SU-DHL-6 (cell line): ENCODE data around the gene ADD3.

Experiments
- H2AFZ ChIP-seq: fragments of 200-600 bp; sonication (generic); 2 replicates; pipeline ENCODE4 v1.6.1; 2014; ENCODE audit warnings: low read depth, mild to moderate bottlenecking, moderate library complexity, mixed read lengths, antibody characterized with exemption, low read length; ENCODE audit not compliant: severe bottlenecking
- H3F3A ChIP-seq: fragments of 200-600 bp; shearing (Covaris generic); 2 replicates; pipeline ENCODE4 v1.6.0; 2016; ENCODE audit warnings: antibody characterized with exemption, mild to moderate bottlenecking; ENCODE audit not compliant: insufficient read depth
- H3K27ac ChIP-seq: fragments of 200-600 bp; sonication (generic); 2 replicates; pipeline ENCODE4 v1.5.1; 2016; ENCODE audit warnings: low read depth, mild to moderate bottlenecking, low read length, moderate library complexity, mixed read lengths
- H3K27me3 ChIP-seq: fragments of 200-600 bp; sonication (generic), shearing (Covaris generic); 2 replicates; pipeline ENCODE4 v1.6.0; 2014; ENCODE audit warnings: mild to moderate bottlenecking, low read length
- H3K36me3 ChIP-seq: fragments of 200-600 bp; sonication (generic); 2 replicates; pipeline ENCODE4 v1.6.1; 2014; ENCODE audit warnings: mild to moderate bottlenecking, low read length, mixed read lengths
- H3K4me2 ChIP-seq: fragments of 300-600, 200-600 bp; shearing (Covaris generic), sonication (generic); 2 replicates; pipeline ENCODE4 v1.6.0; 2014; ENCODE audit warnings: low read length, low read depth, mild to moderate bottlenecking; ENCODE audit not compliant: poor library complexity, severe bottlenecking
- H3K4me3 ChIP-seq: fragments of 200-600 bp; sonication (generic); 2 replicates; pipeline ENCODE4 v1.5.1; 2014; ENCODE audit warnings: antibody characterized with exemption, low read length, mild to moderate bottlenecking, mixed read lengths; ENCODE audit not compliant: insufficient read depth, poor library complexity, severe bottlenecking
- H3K79me2 ChIP-seq: fragments of 200-600 bp; sonication (generic); 2 replicates; pipeline ENCODE4 v1.6.1; 2014; ENCODE audit warnings: mild to moderate bottlenecking, low read length, moderate library complexity; ENCODE audit not compliant: insufficient read depth
- H3K9ac ChIP-seq: fragments of 200-600 bp; sonication (generic); 2 replicates; pipeline ENCODE4 v1.7.0; 2014; ENCODE audit warnings: mild to moderate bottlenecking, low read length
- H3K9me2 ChIP-seq: fragments of 200-600 bp; sonication (generic); replicated peaks from 2 replicates; pipeline ENCODE4 v1.6.1; 2014; ENCODE audit warnings: low read length; ENCODE audit not compliant: insufficient read depth
- H3K9me3 ChIP-seq: fragments of 200-600 bp; sonication (generic); 2 replicates; pipeline ENCODE4 v1.6.1; 2014; ENCODE audit warnings: low read length, mixed read lengths; ENCODE audit not compliant: insufficient read depth
- H4K20me1 ChIP-seq: fragments of 200-600 bp; sonication (generic); 2 replicates; pipeline ENCODE4 v1.6.1; 2014; ENCODE audit warnings: low read depth, mild to moderate bottlenecking, antibody characterized with exemption, low read length, moderate library complexity, mixed read lengths
- EZH2phosphoT487 ChIP-seq: fragments of 200-600 bp; sonication (generic), shearing (Covaris generic); conservative IDR thresholded peaks from 2 replicates; pipeline ENCODE4 v1.6.1; 2018; ENCODE audit warnings: mild to moderate bottlenecking, antibody characterized with exemption, low read length, moderate library complexity, mixed read lengths
- TF ChIP-seq, protein P1 (sequence below): fragments of 200-600 bp; sonication (generic); IDR thresholded peaks from one replicate; pipeline ENCODE4 v1.5.1; 2017; ENCODE audit warnings: antibody characterized with exemption, mild to moderate bottlenecking, low read length, moderate library complexity; ENCODE audit not compliant: insufficient read depth, poor library complexity, severe bottlenecking

ADD3 gene

DNA sequence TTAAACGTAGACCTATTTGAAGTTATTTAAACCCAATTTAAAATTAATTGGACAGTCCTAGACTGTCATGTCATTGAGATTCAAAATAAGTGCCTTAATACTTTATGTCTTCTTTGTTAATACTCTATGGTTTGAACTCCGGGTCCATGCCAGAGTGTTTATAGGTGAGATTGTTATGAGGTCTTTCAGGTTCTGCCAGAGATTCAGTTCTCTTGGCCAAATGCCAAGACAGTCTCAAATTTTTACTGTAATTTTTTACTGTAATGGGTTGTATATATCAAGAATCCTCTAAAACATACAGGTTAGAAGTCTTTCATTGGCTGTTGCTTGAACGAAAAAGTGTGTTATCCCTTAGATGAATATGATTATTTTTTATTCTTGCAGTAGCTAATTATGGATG is 3.9 kb downstream of the ADD3 start:
- H3K79me2 ChIP-seq: peaks cover 83% of the 10 kb centered on the region
- 0 out of 2 replicates have a peak, but pooled peaks cover 3% of the 10 kb centered on the region for H3K36me3 ChIP-seq
- peak overlapping the region; percentile 84 for H3K4me2 ChIP-seq
- no peak overlapping the region for H2AFZ ChIP-seq
- no peak overlapping the region for H3K9ac ChIP-seq
- no peaks in the 10 kb centered on the region for H3K9me3 ChIP-seq
- TF ChIP-seq EZH2phosphoT487: no peak
- TF ChIP-seq, protein P1, sequence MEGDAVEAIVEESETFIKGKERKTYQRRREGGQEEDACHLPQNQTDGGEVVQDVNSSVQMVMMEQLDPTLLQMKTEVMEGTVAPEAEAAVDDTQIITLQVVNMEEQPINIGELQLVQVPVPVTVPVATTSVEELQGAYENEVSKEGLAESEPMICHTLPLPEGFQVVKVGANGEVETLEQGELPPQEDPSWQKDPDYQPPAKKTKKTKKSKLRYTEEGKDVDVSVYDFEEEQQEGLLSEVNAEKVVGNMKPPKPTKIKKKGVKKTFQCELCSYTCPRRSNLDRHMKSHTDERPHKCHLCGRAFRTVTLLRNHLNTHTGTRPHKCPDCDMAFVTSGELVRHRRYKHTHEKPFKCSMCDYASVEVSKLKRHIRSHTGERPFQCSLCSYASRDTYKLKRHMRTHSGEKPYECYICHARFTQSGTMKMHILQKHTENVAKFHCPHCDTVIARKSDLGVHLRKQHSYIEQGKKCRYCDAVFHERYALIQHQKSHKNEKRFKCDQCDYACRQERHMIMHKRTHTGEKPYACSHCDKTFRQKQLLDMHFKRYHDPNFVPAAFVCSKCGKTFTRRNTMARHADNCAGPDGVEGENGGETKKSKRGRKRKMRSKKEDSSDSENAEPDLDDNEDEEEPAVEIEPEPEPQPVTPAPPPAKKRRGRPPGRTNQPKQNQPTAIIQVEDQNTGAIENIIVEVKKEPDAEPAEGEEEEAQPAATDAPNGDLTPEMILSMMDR: no peak
- H3K27me3 ChIP-seq: no peaks in the 10 kb centered on the region
- H3F3A ChIP-seq: peaks cover 20% of the 10 kb centered on the region
- peaks cover 21% of the 10 kb centered on the region for H4K20me1 ChIP-seq
- no peak overlapping the region for H3K27ac ChIP-seq
- no peaks in the 10 kb centered on the region for H3K9me2 ChIP-seq
- H3K4me3 ChIP-seq: no peak overlapping the region

DNA sequence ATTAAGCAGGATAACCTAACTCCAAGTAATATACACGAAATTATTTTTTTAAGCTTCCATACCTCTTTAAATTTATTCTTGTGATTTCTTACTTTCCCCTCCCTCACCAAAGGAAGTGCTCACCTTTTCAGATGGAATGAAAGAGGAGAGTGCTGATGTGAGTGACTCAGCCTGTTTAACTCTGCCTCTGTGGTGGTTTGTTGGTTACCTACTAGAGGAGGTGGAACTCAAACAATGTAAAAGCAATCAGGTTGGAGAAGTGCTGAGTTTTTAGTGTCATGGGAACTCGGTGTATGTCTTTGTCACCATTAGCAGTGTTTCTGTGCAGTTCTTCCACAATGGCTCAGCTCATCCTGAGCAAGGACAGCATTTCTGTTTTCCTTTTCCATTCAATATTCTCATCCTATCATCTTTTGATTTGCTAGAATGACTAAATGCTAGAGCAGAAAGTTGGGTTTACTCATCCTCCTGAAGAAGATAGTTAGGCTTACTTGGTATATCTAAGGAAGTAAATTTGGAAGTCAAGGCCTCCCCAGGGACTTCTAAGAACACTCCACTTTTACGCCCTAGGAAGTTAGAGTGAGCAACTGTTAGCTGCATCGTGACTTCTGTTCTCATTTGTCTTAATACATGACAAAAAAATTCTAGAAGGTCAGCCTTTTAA is 6.0 kb downstream of the ADD3 start:
- H3K36me3 ChIP-seq: 0 out of 2 replicates have a peak, but pooled peaks cover 3% of the 10 kb centered on the region
- no peak overlapping the region for H2AFZ ChIP-seq
- H3K4me3 ChIP-seq: no peak overlapping the region
- H3K4me2 ChIP-seq: no peak overlapping the region
- H3K27me3 ChIP-seq: no peaks in the 10 kb centered on the region
- H4K20me1 ChIP-seq: peaks cover 25% of the 10 kb centered on the region
- H3K79me2 ChIP-seq: peaks cover 100% of the 10 kb centered on the region
- no peak overlapping the region for H3K9ac ChIP-seq
- H3F3A ChIP-seq: peaks cover 15% of the 10 kb centered on the region; the same call in 1 of the 2 replicates
- H3K27ac ChIP-seq: no peak overlapping the region
- H3K9me3 ChIP-seq: no peaks in the 10 kb centered on the region
- TF ChIP-seq EZH2phosphoT487: no peak
- TF ChIP-seq, protein P1: no peak
- H3K9me2 ChIP-seq: no peaks in the 10 kb centered on the region

DNA sequence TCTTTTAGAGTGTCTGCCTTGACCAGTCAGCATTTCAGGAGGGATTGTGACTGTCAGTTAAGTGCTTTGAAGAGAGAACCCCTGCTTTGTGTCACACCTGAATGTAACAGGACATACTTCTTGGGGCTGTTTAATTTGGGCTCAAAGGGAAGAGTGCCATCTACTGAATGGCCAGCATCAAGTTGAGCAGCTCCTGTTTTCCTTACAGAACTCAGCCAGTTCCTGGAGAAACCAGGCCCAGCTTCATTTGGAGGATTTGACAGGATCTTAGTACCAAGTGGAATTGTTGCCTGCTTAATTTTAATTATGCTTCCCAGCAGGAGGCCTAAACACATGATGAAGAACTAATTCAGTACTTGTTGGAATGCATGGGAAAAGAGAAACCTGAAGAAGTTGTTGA is 8.3 kb downstream of the ADD3 start:
- H2AFZ ChIP-seq: no peak overlapping the region

More for the DNA sequence above, 8.3 kb downstream of the ADD3 start:
- Histone ChIP-seq H3K9ac (no peak overlapping the region; the same call in 1 of the 2 replicates), H3K79me2 (peaks cover 99% of the 10 kb centered on the region), H3K9me3 (no peaks in the 10 kb centered on the region), H3K27me3 (no peaks in the 10 kb centered on the region), H4K20me1 (peaks cover 31% of the 10 kb centered on the region), H3K27ac (no peak overlapping the region), H3K4me2 (peak overlapping the region; percentile 31), H3K4me3 (no peak overlapping the region), H3F3A (peaks cover 5% of the 10 kb centered on the region; the same call in 1 of the 2 replicates), H3K36me3 (0 out of 2 replicates have a peak, but pooled peaks cover 3% of the 10 kb centered on the region), H3K9me2 (no peaks in the 10 kb centered on the region)
- no peak for TF ChIP-seq EZH2phosphoT487
- TF ChIP-seq, protein P1: no peak
